Measurements from ENCODE around the gene KIAA1217. TPM values are rescaled to one million over a fixed set of nuclear protein-coding genes. Genes with fewer than 3 reads are reported as not detected.

KIAA1217 gene
- total and polyA plus RNA-seq, 3 donors from 2014 or later = 40.0 to 197 (median 134) TPM

DNA sequence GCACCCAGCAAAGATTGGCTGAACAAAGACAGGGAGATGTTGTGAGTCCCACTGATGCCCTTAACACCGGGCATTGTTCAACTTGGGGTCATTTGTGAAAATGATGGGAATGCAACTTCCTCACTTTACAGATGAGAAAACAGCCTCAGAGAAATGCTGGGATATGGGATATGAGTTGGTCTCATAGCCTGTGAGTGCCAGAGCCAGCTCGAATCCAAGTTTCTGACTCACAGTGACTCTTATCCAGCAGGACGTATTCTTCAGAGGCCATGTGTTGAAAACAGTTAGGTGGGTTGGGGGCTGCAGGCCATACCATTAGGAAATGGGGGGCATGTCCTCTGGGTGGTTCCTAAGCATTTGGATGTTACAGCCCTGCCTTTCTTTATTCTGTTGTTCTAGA, 45.2 kb downstream of the KIAA1217 start:
- Histone ChIP-seq H3K4me3 (no peak overlapping the region), H3K27me3 (no peaks in the 10 kb centered on the region), H3K9me3 (no peaks in the 10 kb centered on the region), H3K4me1 (peaks cover 43% of the 10 kb centered on the region), H3K27ac (peak overlapping the region in 1 of 2 donors; percentile 81), H3K36me3 (ENCODE audit: low read depth, missing control alignments) (no peaks in the 10 kb centered on the region)
- 61 to 77% methylated on average over 3 of the region's 3 CpGs for WGBS, 2 donors
- intact Hi-C loops (cut with DNase I; ENCODE audit: low total_unique reads) = no loop called here
- no peak for TF ChIP-seq POLR2A (IDR thresholded peaks at IDR 0.05)
- TF ChIP-seq, protein P1, sequence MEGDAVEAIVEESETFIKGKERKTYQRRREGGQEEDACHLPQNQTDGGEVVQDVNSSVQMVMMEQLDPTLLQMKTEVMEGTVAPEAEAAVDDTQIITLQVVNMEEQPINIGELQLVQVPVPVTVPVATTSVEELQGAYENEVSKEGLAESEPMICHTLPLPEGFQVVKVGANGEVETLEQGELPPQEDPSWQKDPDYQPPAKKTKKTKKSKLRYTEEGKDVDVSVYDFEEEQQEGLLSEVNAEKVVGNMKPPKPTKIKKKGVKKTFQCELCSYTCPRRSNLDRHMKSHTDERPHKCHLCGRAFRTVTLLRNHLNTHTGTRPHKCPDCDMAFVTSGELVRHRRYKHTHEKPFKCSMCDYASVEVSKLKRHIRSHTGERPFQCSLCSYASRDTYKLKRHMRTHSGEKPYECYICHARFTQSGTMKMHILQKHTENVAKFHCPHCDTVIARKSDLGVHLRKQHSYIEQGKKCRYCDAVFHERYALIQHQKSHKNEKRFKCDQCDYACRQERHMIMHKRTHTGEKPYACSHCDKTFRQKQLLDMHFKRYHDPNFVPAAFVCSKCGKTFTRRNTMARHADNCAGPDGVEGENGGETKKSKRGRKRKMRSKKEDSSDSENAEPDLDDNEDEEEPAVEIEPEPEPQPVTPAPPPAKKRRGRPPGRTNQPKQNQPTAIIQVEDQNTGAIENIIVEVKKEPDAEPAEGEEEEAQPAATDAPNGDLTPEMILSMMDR (IDR thresholded peaks at IDR 0.05) = no peak
- DNase-seq = no peak

DNA sequence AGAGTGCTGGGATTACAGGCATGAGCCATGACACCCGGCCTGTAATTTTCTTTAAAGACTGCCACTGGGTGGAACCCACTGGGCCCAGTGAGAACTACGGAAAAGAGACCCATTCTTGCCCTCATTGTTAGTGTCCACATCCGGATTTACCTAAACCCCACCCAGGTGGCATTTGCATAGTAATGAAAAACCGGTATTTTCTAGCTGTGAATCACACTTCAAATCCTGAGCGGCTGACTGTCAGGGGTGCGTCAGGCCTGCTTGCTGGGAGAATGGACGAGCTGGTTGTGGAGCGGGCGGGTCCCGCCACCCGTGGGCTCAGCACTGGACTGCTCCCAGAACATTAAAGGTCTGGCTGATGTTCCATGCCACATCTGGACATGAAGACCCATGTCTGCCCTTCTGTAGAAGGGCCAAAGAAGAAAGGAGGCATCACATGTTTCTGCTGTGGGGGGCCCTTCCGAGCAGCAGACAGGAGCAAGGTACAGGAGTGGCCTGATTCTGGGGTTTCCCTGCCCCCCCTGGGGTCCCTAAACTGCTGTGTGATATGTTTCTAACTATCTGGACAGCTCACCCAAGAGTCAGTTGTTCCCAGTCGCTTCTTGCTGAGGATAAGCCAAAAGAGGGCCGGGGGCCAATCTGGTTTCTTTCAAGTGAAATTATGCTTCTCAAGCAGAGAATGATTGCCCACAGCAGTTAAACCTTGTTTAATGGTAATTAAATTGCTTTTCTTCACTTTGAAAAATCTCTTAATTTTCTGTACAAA, 46.4 kb downstream of the KIAA1217 start:
- TF ChIP-seq POLR2A (IDR thresholded peaks at IDR 0.05) = no peak
- Histone ChIP-seq H3K27ac (peak overlapping the region; percentile 36 to 81), H3K9me3 (no peaks in the 10 kb centered on the region), H3K4me1 (peaks cover 34% of the 10 kb centered on the region), H3K27me3 (no peaks in the 10 kb centered on the region), H3K36me3 (ENCODE audit: low read depth, missing control alignments) (no peaks in the 10 kb centered on the region), H3K4me3 (no peak overlapping the region)
- 83% methylated on average over 14 of the region's 14 CpGs for WGBS, 2 donors
- DNase-seq = no peak
- intact Hi-C loops (cut with DNase I; ENCODE audit: low total_unique reads) = no loop called here

GRCh38 chr10:24255881-24256311, 47.0 kb downstream of the KIAA1217 start:
- Histone ChIP-seq H3K4me3 (no peak overlapping the region), H3K4me1 (peaks cover 32% of the 10 kb centered on the region), H3K27ac (peak overlapping the region; percentile 36 to 81), H3K9me3 (no peaks in the 10 kb centered on the region), H3K27me3 (no peaks in the 10 kb centered on the region), H3K36me3 (ENCODE audit: low read depth, missing control alignments) (no peaks in the 10 kb centered on the region)
- intact Hi-C loops (cut with DNase I; ENCODE audit: low total_unique reads) = no loop called here
- DNase-seq = peak; percentile 46
- no peak for TF ChIP-seq POLR2A (IDR thresholded peaks at IDR 0.05)
- TF ChIP-seq, protein P1 (IDR thresholded peaks at IDR 0.05) = no peak
- 31 to 33% methylated on average over 5 of the region's 5 CpGs for WGBS, 2 donors

- TF ChIP-seq, protein P1 (IDR thresholded peaks at IDR 0.05) = no peak
- no peak for TF ChIP-seq POLR2A (IDR thresholded peaks at IDR 0.05)
- Histone ChIP-seq H3K27me3 (no peaks in the 10 kb centered on the region), H3K36me3 (ENCODE audit: low read depth, missing control alignments) (no peaks in the 10 kb centered on the region), H3K27ac (peak overlapping the region; percentile 36 to 81), H3K4me3 (no peak overlapping the region), H3K9me3 (no peaks in the 10 kb centered on the region), H3K4me1 (peaks cover 32% of the 10 kb centered on the region)
- intact Hi-C loops (cut with DNase I; ENCODE audit: low total_unique reads) = no loop called here
- no peak for DNase-seq
- WGBS, 2 donors = 26 to 48% methylated on average over 2 of the region's 2 CpGs
Measured at GRCh38 chr10:24256619-24257107, 47.7 kb downstream of the KIAA1217 start.

GRCh38 chr10:24257588-24257987, 48.6 kb downstream of the KIAA1217 start:
- Histone ChIP-seq H3K4me1 (peaks cover 36% of the 10 kb centered on the region), H3K9me3 (no peaks in the 10 kb centered on the region), H3K36me3 (ENCODE audit: low read depth, missing control alignments) (no peaks in the 10 kb centered on the region), H3K4me3 (no peak overlapping the region), H3K27ac (peak overlapping the region in 1 of 2 donors; percentile 81), H3K27me3 (no peaks in the 10 kb centered on the region)
- WGBS, 2 donors = 83 to 95% methylated on average over 4 of the region's 4 CpGs
- intact Hi-C loops (cut with DNase I; ENCODE audit: low total_unique reads) = no loop called here
- no peak for DNase-seq
- TF ChIP-seq POLR2A (IDR thresholded peaks at IDR 0.05) = no peak
- TF ChIP-seq, protein P1 (IDR thresholded peaks at IDR 0.05) = no peak
